DOHH2 (cell line): Measurements from ENCODE around the gene NSMF.

Experiments
- EZH2phosphoT487 ChIP-seq: fragments of 200-600 bp; sonication (generic); IDR thresholded peaks from 2 replicates; pipeline ENCODE4 v1.6.1; 2017; ENCODE audit warnings: borderline replicate concordance, mild to moderate bottlenecking, antibody characterized with exemption, low read length, moderate library complexity, mixed read lengths
- TF ChIP-seq, protein P1 (sequence below): fragments of 200-600 bp; sonication (generic); IDR thresholded peaks from one replicate; pipeline ENCODE4 v1.5.1; 2014; ENCODE audit warnings: antibody characterized with exemption, mild to moderate bottlenecking, low read depth, low read length; ENCODE audit not compliant: poor library complexity, severe bottlenecking

GRCh38 chr9:137437691-137438590, 21.2 kb downstream of the NSMF start:
- TF ChIP-seq, protein P1, sequence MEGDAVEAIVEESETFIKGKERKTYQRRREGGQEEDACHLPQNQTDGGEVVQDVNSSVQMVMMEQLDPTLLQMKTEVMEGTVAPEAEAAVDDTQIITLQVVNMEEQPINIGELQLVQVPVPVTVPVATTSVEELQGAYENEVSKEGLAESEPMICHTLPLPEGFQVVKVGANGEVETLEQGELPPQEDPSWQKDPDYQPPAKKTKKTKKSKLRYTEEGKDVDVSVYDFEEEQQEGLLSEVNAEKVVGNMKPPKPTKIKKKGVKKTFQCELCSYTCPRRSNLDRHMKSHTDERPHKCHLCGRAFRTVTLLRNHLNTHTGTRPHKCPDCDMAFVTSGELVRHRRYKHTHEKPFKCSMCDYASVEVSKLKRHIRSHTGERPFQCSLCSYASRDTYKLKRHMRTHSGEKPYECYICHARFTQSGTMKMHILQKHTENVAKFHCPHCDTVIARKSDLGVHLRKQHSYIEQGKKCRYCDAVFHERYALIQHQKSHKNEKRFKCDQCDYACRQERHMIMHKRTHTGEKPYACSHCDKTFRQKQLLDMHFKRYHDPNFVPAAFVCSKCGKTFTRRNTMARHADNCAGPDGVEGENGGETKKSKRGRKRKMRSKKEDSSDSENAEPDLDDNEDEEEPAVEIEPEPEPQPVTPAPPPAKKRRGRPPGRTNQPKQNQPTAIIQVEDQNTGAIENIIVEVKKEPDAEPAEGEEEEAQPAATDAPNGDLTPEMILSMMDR: no peak
- no peak for TF ChIP-seq EZH2phosphoT487
